ENCODE data around the gene CEACAM6.
A peak's percentile ranks its signal among the peaks of the same experiment; 100 is the strongest.
"Not testable (repeated sequence)": the region's sequence is repeated elsewhere in the genome, so short reads cannot be mapped to it uniquely, and the experiment has no call there.

Gene CEACAM6

DNA sequence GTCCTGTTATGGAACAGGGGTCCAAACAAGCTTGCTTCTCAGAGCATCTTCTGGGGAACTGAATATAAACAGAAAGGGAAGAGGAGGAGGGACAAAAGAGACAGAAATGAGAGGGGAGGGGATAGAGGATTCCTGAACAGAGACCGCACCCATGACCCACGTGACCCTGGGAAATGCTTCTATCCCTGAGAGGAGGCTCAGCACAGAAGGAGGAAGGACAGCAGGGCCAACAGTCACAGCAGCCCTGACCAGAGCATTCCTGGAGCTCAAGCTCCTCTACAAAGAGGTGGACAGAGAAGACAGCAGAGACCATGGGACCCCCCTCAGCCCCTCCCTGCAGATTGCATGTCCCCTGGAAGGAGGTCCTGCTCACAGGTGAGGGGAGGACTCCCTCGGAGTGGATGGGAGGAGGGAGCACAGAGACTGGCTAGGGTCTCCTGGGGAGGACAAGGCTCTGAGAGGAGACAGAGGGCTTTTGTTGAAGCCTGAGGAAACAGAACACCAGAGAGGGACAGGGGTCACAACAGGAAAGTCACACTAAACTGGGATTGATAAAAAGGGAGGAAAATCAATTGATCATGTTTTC lies at the start of gene CEACAM6:
TSS of gene CEACAM6 (plus strand) at position 203 of the 586 bp plus-strand sequence. CDS start at position 312, 109 bp downstream.
- no peak for DNase-seq

DNA sequence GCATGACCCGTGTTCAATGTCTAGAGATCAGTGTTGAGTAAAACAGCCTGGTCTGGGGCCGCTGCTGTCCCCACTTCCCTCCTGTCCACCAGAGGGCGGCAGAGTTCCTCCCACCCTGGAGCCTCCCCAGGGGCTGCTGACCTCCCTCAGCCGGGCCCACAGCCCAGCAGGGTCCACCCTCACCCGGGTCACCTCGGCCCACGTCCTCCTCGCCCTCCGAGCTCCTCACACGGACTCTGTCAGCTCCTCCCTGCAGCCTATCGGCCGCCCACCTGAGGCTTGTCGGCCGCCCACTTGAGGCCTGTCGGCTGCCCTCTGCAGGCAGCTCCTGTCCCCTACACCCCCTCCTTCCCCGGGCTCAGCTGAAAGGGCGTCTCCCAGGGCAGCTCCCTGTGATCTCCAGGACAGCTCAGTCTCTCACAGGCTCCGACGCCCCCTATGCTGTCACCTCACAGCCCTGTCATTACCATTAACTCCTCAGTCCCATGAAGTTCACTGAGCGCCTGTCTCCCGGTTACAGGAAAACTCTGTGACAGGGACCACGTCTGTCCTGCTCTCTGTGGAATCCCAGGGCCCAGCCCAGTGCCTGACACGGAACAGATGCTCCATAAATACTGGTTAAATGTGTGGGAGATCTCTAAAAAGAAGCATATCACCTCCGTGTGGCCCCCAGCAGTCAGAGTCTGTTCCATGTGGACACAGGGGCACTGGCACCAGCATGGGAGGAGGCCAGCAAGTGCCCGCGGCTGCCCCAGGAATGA lies 48.4 kb upstream of the CEACAM6 start:
- peak; percentile 82 for DNase-seq

DNA sequence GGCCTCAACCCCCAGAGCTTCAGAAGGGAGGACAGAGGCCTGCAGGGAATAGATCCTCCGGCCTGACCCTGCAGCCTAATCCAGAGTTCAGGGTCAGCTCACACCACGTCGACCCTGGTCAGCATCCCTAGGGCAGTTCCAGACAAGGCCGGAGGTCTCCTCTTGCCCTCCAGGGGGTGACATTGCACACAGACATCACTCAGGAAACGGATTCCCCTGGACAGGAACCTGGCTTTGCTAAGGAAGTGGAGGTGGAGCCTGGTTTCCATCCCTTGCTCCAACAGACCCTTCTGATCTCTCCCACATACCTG lies 47.9 kb upstream of the CEACAM6 start:
- DNase-seq: no peak

DNA sequence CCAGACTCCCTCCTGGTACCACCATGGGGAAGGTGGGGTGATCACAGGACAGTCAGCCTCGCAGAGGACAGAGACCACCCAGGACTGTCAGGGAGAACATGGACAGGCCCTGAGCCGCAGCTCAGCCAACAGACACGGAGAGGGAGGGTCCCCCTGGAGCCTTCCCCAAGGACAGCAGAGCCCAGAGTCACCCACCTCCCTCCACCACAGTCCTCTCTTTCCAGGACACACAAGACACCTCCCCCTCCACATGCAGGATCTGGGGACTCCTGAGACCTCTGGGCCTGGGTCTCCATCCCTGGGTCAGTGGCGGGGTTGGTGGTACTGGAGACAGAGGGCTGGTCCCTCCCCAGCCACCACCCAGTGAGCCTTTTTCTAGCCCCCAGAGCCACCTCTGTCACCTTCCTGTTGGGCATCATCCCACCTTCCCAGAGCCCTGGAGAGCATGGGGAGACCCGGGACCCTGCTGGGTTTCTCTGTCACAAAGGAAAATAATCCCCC lies 47.4 kb upstream of the CEACAM6 start:
- DNase-seq: no peak

DNA sequence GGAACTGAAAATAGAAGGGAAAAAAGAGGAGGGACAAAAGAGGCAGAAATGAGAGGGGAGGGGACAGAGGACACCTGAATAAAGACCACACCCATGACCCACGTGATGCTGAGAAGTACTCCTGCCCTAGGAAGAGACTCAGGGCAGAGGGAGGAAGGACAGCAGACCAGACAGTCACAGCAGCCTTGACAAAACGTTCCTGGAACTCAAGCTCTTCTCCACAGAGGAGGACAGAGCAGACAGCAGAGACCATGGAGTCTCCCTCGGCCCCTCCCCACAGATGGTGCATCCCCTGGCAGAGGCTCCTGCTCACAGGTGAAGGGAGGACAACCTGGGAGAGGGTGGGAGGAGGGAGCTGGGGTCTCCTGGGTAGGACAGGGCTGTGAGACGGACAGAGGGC lies 46.8 kb upstream of the CEACAM6 start, which contains the start of gene CEACAM5:
TSS of gene CEACAM5 (plus strand) at position 146 of the 400 bp plus-strand sequence. CDS start at position 252, 106 bp downstream.
- peak in 1 of 2 experiments; percentile 41 for DNase-seq

DNA sequence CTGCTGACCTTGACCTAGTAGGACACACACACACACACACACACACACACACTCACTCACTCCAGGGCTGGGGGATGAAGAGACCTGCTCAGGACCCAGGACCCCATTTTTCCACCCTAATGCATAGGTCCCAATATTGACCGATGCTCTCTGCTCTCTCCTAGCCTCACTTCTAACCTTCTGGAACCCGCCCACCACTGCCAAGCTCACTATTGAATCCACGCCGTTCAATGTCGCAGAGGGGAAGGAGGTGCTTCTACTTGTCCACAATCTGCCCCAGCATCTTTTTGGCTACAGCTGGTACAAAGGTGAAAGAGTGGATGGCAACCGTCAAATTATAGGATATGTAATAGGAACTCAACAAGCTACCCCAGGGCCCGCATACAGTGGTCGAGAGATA lies 45.8 kb upstream of the CEACAM6 start:
- DNase-seq: not testable (repeated sequence)

DNA sequence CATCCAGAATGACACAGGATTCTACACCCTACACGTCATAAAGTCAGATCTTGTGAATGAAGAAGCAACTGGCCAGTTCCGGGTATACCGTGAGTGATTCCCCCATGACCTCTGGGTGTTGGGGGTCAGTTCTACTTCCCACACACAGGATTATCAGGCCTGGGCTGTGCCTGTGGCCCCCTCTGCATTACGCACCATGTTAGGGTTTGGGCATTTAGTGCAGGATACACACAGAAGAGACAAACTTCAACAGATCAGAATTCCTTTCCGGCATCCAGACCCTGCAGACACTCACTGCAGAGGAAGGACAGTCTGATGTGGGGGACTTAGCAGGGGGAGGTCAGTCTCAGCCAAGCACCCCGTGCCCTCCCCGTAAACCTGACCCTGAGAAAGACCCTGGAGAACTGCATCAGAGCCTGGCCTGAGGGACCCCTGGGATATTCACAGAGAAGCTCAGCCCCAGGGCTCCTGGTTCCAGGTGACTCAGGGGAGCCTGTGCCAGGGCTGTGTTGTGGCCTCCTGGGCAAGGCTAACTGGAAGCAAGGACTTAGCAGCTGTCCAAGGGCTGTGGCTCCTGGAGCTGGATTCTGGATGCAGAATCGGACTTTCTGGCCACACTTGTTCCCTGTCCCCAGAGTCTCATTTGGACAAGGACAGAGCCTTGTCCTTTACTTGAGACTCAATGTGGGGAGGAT lies 45.2 kb upstream of the CEACAM6 start:
- no peak for DNase-seq

DNA sequence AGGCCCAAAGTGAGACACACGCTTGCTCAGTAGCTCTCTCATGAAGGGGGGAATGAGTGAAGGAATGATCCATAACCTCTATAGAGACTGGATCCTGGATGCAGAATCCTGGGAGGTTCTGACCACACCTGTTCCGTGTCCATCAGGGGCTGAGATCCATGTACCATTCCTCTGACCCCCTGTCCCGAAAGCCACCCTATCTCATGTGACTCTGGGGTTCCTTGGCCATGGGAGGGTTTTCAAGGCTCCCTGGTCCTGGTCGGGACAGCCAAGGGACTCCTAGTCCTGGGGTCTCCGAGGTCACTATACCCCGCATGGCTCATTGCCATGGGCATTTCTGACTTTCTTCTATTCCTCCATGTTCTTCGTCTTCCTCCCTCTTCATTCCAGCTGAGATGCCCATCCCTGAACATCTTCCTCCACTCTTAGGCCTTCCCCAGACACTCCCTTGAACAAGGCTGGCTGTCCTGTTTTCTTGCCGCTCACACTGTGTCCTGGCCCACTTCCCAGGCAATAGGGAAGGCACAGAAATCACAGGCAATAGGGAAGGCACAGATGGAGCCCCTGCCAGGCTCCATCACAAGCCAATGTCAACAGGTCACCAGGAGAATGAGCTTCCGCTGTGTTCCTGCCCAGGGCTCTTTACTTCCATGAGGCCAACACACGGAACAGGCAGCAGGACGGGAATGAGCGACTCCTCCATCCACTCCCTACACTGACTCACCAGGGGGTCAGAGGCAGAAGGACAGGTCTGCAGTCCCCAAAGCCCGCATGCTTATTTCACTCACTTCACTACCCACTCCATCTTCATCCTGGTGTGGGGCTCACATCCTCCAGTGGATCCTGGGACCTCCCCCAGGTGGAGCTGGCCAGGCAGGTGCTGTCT lies 43.7 kb upstream of the CEACAM6 start:
- DNase-seq: no peak

DNA sequence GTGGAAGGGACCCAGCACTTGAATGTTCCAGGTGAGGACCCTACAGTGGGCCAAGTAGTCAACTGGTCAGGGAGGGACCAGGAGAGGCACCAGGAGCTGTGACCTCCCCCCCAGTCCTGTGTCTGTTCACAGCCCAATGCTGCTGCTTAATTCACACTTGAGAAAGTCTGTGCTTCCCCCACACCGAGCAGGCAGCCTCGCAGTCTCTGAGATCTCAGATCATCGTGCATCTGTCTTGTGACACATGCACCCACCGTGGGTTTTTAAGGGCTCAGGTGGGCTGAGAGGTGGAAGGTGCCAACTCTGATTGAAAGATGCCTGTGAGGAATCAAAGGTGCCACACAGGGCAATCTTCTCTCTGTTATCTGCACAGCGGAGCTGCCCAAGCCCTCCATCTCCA lies 40.7 kb upstream of the CEACAM6 start:
- no peak for DNase-seq

DNA sequence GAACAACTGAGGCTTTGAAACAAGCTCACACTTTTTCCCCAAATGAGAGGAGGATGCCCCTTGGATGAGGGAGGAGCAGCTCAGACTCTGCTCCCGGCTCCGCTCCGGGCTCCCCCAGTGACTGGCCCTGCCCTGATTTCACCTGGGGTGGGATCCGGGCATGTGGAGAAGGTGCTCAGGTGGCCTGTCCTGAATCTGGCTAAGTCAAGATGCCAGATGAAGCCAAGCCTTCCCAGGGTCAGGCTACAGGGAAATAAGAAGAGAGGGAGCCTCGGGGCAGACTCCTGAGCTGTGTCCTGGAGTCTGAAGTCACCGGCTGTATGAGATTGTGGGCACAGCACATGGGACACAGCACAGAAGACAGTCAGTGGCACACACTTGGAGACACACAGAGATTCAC lies 36.6 kb upstream of the CEACAM6 start:
- DNase-seq: no peak

DNA sequence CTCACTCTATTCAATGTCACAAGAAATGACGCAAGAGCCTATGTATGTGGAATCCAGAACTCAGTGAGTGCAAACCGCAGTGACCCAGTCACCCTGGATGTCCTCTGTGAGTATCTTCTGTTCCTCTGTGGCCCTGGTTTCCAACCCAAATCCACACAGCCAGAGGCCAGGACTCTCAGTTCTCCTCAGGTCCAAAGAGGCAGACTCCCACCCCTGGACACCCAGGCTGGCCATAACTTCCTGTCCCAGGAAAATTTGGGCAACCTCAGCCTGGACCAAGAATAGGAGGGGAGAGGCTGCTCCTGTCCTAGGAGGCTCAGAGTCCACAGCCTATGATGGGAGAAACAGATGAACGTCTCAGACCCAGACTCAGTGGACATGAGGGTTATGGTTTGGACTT lies 35.2 kb upstream of the CEACAM6 start:
- DNase-seq: no peak

DNA sequence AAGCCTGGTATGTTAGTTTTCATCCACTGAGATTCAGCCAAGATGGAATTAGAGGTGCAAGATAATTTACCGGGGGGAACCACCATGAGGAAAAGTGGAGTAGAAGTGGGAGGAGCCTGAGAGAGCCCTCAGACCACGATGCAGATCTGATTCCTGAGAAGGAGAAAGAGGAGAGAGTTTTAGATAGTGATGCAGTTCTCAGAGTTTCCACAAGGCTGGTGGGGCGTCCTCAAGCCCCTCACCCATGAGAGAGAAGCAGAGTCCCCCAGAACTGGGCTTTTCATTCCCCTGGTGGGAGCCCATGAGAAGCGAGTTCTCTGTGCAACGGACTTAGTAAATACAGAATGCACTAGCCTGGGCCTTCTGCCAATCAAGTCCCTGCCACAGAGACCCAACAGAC lies 28.8 kb upstream of the CEACAM6 start:
- DNase-seq: no peak

DNA sequence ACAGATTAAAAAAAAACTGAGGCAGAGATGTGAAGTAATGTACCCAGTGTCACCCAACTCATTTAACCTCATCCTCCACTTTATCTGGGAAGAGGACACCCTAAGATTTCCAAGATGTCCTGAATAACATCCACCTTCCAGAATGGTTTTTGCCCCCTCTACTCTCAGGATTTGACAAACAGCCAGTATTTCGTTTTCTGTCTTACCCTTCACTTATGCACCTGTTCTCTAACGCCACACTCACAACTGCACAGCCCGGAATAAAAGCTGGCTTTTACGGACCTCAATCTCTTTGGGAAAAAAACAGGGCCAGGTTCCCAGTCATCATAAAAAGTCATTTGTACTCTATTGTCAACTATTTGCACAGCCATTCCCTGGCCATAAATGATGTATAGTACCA lies 21.2 kb upstream of the CEACAM6 start:
- DNase-seq: no peak

DNA sequence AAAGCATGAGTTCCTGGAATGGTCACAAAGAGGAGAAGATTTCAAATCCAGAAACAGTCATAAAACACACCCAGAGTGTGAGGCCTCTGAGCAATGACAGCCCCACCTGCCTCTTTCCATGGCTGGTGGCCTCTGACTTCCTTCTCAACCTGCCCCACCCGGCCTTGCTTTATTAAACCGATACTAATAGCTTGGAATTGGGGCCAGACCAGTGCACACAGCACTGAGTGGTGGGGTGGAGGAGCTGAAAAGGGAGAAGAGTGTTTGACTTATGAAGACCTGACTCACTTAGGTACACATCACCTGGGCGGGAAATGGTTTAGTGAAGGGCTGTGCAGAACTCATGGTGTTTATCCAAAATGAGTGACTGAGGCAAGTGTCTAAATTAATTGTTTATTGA lies 20.7 kb upstream of the CEACAM6 start:
- peak; percentile 48 to 58 for DNase-seq

DNA sequence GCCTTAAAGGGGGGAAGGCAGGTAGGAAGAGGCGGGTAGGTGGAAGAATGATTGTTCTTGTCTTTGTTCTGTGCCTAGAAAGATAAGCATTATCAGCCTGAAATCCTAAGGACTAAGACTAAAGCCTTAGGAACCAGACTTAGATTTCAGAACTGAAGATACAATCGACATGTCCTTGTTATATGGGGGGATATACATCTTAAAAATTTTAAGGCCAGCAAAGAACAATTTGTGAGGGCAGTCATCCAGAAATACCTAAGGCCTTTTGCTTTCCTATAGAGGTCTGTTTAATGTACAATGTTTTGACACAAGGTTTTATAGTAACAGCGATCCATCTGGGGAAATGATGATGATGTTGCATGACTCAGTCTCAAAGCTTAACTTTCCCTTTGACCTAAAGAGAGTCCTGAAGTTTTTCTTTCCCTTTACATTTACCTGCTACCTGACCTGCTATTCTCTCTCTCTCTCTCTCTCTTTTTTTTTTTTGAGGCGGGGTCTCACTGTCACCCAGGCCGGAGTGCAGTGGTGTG lies 20.2 kb upstream of the CEACAM6 start:
- no peak for DNase-seq

DNA sequence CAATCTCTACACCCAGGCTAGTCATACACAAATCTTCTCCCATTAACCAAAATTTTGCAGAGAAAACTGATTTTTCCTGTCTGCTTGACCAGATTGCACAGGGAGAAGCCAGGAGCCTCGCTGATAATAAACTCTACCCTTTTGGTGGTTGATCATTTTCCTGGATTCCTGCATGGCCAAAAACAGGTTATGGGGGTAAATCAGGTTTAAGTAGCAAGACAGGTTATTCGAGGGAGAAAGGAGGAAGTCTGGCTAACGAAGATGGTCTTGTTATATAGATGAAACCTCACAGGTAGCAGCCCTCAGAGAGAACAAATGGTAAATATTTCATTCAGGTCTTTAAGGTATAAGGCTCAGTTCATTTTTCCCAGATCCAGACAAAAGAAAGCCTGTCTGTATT lies 16.0 kb upstream of the CEACAM6 start:
- no peak for DNase-seq

DNA sequence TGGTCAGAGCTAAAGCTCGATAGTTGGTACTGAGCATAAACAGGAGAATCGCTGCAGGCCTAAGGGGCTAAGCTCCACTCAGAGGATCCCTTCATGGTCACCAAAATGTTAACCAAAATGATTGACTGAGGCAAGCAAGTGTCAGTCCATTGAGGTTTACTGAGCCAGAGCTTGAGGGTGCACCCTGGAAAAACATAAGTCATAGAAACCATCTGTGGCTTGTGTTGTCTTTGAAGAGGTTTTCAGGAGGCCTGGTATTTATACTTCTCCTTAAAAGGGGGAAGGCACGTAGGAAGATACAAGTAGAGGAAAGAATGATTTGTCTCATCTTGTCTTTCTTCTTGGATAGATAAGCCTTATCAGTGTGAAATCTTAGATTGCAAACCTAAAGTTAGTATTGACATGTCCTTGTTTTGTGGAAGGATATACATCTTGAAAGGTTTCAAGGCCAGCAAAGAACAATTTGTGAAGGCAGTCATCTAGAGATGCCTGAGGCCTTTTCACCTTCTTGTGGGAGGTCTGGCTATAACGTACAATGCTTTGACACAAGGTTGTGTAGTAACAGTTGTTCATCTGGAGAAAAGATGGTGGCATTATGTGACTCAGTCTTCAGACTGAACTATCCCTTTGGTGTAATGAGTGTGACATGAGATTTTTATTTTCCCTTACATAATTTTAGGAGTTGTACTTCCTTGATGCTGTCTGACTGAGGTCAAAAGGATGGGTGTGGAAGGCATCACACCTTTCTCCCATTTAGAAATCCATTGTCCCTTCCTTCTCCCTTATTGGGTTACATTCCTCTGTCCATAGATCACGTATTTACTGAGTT lies 14.7 kb upstream of the CEACAM6 start:
- DNase-seq: no peak

DNA sequence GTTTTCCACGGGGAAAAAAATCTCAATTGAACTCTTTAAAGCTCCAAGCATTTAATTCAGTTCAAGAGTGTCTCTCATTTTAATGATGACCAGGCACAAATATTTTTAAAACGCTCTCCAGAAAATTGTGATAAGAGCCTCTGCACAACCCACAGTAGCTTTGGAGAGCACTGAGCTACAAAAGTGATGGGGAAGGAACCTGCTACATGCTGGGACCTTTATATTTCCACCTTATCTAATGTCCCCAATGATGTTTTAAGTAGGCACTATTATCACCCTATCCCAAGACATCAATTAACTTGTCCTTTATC lies 14.1 kb upstream of the CEACAM6 start:
- DNase-seq: no peak

DNA sequence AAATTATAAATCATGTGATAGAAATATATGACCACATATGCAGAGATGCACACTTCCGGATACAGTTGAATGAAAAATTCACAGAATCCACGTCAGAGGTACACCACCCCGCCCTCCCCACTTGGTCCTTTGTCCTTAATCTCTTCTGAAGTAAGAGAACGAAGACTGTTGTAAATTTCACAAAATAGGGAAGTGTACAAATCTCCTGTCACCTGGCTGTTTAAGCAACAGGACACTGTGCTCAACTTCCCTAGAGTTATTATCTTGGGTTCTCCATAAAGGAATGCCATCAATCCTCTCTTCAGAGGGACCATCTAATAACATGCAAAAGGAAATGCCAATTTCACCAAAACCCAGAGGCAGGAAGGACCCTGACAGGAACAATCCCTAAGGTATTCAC lies 10.5 kb upstream of the CEACAM6 start:
- no peak for DNase-seq

DNA sequence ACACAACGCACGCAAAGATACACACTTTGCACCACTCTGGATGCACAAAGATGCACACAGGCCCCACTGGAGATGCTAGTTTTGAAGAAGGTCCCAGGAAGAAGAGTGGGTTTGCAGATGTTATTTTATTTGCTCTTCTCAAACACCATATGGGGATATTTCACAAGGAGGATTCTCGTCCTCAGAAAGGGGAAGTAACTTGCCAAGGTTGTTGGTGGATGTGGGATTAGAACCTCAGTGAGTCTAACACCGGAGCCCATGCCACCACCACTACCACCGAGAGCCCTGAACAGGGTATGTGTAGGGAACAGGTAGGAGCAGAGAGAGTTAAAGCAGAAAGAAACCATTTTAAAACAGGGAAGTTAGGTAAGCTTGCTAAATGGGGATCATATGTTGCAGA lies 9.6 kb upstream of the CEACAM6 start:
- DNase-seq: no peak

DNA sequence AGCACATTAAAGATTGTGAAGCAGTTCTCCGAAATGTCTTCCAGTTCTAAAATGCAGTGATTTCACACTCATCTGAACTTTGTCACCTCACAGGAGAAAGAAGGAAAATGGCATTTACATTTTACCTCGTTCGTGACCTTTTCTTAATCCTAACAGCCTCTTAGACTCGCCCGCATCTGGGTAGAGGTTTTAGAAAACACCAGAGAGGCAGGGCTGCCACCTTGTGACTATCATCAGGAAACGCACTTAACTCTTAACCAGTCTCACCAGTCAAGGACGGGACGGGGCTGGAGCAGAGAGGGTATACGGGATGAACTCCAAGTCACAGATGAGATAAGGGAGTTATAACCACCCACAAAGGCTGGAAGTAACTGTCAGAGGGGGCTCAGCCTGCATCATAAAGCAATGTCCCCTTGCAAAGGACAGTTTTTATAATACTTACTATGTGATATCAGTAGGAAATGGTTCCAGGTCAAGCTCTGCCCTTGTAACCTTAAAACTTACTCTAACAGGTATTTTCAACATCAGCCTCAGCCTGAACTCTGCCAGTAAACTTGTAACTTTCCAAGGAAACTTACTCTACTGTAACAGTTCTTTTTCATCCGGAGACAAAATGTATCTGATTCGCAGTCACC lies 8.6 kb upstream of the CEACAM6 start:
- peak; percentile 70 to 86 for DNase-seq

Data from NCI-H187 (cell line).